Measurements from ENCODE around the gene NKRF. TPM values are rescaled to one million over a fixed set of nuclear protein-coding genes. Genes with fewer than 3 reads are reported as not detected.

The NKRF gene
- 1 to 10 TPM; 3.3 to 4.7 TPM for total RNA-seq

DNA sequence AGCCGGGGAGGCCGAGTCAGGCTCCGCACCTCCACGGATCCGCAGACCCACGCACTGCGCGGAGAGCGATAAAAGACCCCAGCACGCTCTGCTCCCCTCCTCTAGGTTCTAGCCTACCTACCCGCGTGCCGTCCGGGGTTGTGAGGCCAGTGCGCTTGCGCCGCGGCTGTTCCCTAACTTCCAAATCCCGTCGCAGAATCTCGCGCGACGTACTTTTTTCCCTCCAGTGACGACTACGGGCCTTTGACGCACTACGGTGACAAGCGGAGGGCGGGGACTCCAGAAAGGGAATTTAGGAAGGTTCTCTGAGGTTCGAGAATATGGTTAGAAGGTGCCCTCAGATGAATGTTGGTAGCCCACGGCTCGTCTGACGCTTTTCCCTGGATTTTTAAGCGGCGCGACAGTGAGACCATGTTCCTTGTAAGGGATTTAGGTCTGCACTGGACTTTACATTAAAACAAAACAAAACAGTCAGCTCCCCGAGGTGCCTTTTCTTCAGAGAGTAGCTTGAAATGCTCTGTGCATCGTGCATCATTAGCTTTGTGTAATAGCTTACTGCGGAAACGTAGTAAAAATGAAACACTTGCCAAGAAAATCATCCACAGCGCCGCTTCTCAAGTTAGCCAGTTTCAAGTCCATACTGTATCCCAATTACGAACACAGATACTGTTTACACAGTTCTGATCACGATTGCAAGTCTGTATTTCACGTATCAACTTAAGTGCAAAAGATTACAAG, at the start of gene NKRF:
TSS of gene NKRF (minus strand) at position 145 of the 738 bp plus-strand sequence.
- H3K4me1 ChIP-seq, result peaks cover 0 to 5% of the 10 kb centered on the region in 2 donors
- TF ChIP-seq, protein P1, sequence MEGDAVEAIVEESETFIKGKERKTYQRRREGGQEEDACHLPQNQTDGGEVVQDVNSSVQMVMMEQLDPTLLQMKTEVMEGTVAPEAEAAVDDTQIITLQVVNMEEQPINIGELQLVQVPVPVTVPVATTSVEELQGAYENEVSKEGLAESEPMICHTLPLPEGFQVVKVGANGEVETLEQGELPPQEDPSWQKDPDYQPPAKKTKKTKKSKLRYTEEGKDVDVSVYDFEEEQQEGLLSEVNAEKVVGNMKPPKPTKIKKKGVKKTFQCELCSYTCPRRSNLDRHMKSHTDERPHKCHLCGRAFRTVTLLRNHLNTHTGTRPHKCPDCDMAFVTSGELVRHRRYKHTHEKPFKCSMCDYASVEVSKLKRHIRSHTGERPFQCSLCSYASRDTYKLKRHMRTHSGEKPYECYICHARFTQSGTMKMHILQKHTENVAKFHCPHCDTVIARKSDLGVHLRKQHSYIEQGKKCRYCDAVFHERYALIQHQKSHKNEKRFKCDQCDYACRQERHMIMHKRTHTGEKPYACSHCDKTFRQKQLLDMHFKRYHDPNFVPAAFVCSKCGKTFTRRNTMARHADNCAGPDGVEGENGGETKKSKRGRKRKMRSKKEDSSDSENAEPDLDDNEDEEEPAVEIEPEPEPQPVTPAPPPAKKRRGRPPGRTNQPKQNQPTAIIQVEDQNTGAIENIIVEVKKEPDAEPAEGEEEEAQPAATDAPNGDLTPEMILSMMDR (IDR thresholded peaks at IDR 0.05), result no peak
- peak; percentile 93 for DNase-seq (ENCODE audit: low spot score)
- no peaks in the 10 kb centered on the region for H3K27me3 ChIP-seq
- H3K4me3 ChIP-seq, result peak within 1 kb of the TSS; percentile 63 to 72
- H3K27ac ChIP-seq, result peak within 1 kb of the TSS; percentile 87 to 91
- H3K36me3 ChIP-seq, result no peaks in the 10 kb centered on the region
- no peaks in the 10 kb centered on the region for H3K9me3 ChIP-seq

GRCh38 chrX:119655125-119655524, 48.9 kb upstream of the NKRF start:
- Histone ChIP-seq H3K27me3 (no peaks in the 10 kb centered on the region), H3K4me3 (no peak overlapping the region), H3K36me3 (no peaks in the 10 kb centered on the region), H3K4me1 (no peaks in the 10 kb centered on the region), H3K9me3 (no peaks in the 10 kb centered on the region), H3K27ac (peak overlapping the region in 1 of 2 donors; percentile 58)
- TF ChIP-seq, protein P1 (IDR thresholded peaks at IDR 0.05), result no peak
- peak; percentile 66 for DNase-seq (ENCODE audit: low spot score)

DNA sequence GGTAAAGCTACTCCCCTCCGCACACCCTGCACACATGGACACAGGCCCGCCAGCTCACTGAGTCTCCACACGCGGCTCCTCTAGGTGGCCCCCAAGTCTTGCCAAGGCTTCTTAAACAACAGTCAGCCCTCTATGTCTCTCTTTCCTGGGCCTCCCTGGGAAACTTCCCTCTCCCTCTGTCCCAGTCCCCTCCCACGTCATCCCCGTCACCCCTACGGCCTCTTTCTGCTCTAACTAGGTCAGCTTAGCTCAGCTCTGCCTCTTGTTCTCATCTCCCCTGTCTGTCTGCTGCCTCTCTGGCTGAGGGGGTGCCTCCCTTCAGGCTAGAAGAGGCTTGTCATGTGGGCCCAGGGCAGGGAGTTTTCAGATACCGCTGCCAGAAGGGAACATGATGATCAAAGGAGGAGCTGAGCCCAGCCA, 47.9 kb upstream of the NKRF start:
- peak; percentile 64 for DNase-seq (ENCODE audit: low spot score)
- peak overlapping the region; percentile 26 to 58 for H3K27ac ChIP-seq
- TF ChIP-seq, protein P1 (IDR thresholded peaks at IDR 0.05), result peak in 1 of 2 donors; percentile 33

DNA sequence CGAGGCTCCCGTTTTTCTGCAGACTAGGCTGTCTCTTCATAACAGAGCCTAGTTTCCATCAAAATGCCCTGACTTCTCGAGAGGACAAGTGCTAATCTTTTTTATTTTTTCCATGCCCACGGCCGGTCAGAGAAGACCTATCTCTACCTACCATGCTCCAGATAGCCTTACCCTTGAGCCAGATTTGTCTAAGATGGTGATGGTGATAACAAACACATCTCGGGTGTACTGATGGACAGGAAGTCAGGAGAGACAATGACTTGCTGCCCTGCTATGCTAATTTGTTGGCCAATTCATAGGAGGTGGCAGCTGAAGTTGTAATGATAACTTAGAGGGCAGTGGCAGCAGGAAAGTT, 42.2 kb upstream of the NKRF start:
- H3K27me3 ChIP-seq, result no peaks in the 10 kb centered on the region
- no peak overlapping the region for H3K27ac ChIP-seq
- DNase-seq (ENCODE audit: low spot score), result no peak
- no peaks in the 10 kb centered on the region for H3K9me3 ChIP-seq
- H3K4me1 ChIP-seq, result no peaks in the 10 kb centered on the region
- TF ChIP-seq, protein P1 (IDR thresholded peaks at IDR 0.05), result no peak
- H3K36me3 ChIP-seq, result no peaks in the 10 kb centered on the region
- no peak overlapping the region for H3K4me3 ChIP-seq

More for the DNA sequence above, 47.9 kb upstream of the NKRF start:
- Histone ChIP-seq H3K36me3 (no peaks in the 10 kb centered on the region), H3K9me3 (no peaks in the 10 kb centered on the region), H3K4me1 (no peaks in the 10 kb centered on the region), H3K4me3 (no peak overlapping the region), H3K27me3 (no peaks in the 10 kb centered on the region)

DNA sequence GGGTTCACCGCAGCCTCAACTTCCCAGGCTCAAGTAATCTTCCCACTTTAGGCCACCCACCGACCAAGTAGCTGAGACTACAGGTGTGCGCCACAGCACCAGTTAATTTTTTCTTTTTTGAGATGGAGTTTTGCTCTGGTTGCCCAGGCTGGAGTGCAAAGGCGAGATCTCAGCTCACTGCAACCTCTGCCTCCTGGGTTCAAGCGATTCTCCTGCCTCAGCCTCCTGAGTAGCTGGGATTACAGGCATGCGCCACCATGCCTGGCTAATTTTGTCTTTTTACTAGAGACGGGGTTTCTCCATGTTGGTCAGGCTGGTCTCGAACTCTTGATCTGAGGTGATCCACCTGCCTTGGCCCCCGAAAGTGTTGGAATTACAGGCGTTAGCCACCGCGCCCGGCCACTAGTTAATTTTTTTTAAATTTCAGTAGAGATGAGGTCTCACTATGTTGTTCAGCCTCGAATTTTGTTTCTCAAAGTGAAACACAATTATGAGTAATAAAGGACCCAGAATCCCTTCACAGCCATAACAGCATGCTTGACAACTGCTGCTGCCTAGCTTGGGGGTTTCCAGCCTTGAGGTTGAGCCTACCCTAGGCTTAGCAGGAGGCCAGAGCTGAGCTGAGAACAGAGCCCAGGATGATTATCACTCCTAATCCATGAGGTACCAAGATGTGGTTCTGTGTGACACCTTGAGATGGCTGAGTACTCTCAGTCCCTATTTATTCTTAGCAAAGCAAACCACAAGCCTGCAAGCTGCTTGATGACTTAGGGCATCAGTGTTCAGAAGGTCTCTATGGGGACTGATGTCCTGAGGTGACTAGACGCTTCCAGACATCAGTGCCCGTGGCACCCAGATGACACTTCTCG, 41.6 kb upstream of the NKRF start:
- Histone ChIP-seq H3K36me3 (no peaks in the 10 kb centered on the region), H3K4me3 (no peak overlapping the region), H3K27me3 (no peaks in the 10 kb centered on the region), H3K4me1 (no peaks in the 10 kb centered on the region), H3K9me3 (no peaks in the 10 kb centered on the region), H3K27ac (no peak overlapping the region)
- DNase-seq (ENCODE audit: low spot score), result no peak
- TF ChIP-seq, protein P1 (IDR thresholded peaks at IDR 0.05), result no peak

All from right atrium auricular region (tissue), 2 donors.